Trophoblast cell (in vitro differentiated cells and primary cell): Measurements from ENCODE around the gene NFATC1.

Experiments used
- DNase-seq, 2 donors: peaks; one replicate each; pipeline ENCODE4 v3.0.0-alpha.2; 2016
- H2AFZ ChIP-seq: 2 replicates; pipeline ENCODE4 v1.6.1; 2013; ENCODE audit warnings: low read length, moderate library complexity, mild to moderate bottlenecking; ENCODE audit not compliant: insufficient read depth, poor library complexity
- H2AK5ac ChIP-seq: 2 replicates; pipeline ENCODE4 v1.6.1; 2013; ENCODE audit warnings: mild to moderate bottlenecking, low read length
- H2BK120ac ChIP-seq: 2 replicates; pipeline ENCODE4 v1.6.1; 2013; ENCODE audit warnings: low read length, mild to moderate bottlenecking, moderate library complexity; ENCODE audit not compliant: insufficient read depth, poor library complexity
- H2BK12ac ChIP-seq: 2 replicates; pipeline ENCODE4 v1.6.1; 2013; ENCODE audit warnings: mild to moderate bottlenecking, low read length, moderate library complexity
- H2BK5ac ChIP-seq: 2 replicates; pipeline ENCODE4 v1.6.1; 2013; ENCODE audit warnings: low read length, low read depth, moderate library complexity, mild to moderate bottlenecking; ENCODE audit not compliant: poor library complexity
- H3K14ac ChIP-seq: 2 replicates; pipeline ENCODE4 v1.6.1; 2013; ENCODE audit warnings: mild to moderate bottlenecking, low read length
- H3K18ac ChIP-seq: 2 replicates; pipeline ENCODE4 v1.6.1; 2013; ENCODE audit warnings: mild to moderate bottlenecking, low read length
- H3K23ac ChIP-seq: 2 replicates; pipeline ENCODE4 v1.6.1; 2013; ENCODE audit warnings: low read length
- H3K27ac ChIP-seq: 2 replicates; pipeline ENCODE4 v1.5.1; 2013; ENCODE audit warnings: low read depth, mild to moderate bottlenecking, inconsistent platforms, low read length, moderate library complexity
- H3K27me3 ChIP-seq: 2 replicates; pipeline ENCODE4 v1.6.1; 2013; ENCODE audit warnings: inconsistent platforms, mild to moderate bottlenecking, low read length, moderate library complexity; ENCODE audit not compliant: insufficient read depth
- H3K36me3 ChIP-seq, 2 experiments: 1 replicate in 1 of 2; 2 replicates in 1 of 2; pipeline ENCODE4 v1.6.1; 2013; ENCODE audit warnings: low read length in 2 of 2, mild to moderate bottlenecking in 2 of 2, moderate library complexity in 1 of 2; ENCODE audit not compliant: insufficient read depth in 2 of 2, control insufficient read depth in 1 of 2
- H3K4ac ChIP-seq: 2 replicates; pipeline ENCODE4 v1.6.1; 2013; ENCODE audit warnings: low read depth, mild to moderate bottlenecking, low read length, moderate library complexity
- H3K4me1 ChIP-seq, 2 experiments: 1 replicate in 1 of 2; 2 replicates in 1 of 2; pipeline ENCODE4 v1.6.1; 2013; ENCODE audit warnings: low read length in 2 of 2, mild to moderate bottlenecking in 2 of 2, moderate library complexity in 1 of 2; ENCODE audit not compliant: insufficient read depth in 2 of 2, control insufficient read depth in 1 of 2
- H3K4me2 ChIP-seq: 2 replicates; pipeline ENCODE4 v1.6.1; 2013; ENCODE audit warnings: inconsistent platforms, mild to moderate bottlenecking, low read length, moderate library complexity
- H3K4me3 ChIP-seq: 2 replicates; pipeline ENCODE4 v1.5.1; 2013; ENCODE audit warnings: mild to moderate bottlenecking, low read depth, low read length, inconsistent platforms
- H3K79me1 ChIP-seq: one replicate; pipeline ENCODE4 v1.6.1; 2013; ENCODE audit warnings: low read length
- H3K79me2 ChIP-seq: 2 replicates; pipeline ENCODE4 v1.6.1; 2013; ENCODE audit warnings: low read length, mild to moderate bottlenecking; ENCODE audit not compliant: control insufficient read depth, insufficient read depth, poor library complexity
- H3K9ac ChIP-seq: 2 replicates; pipeline ENCODE4 v1.6.1; 2013; ENCODE audit warnings: mild to moderate bottlenecking, low read length
- H3K9me3 ChIP-seq: 2 replicates; pipeline ENCODE4 v1.6.1; 2013; ENCODE audit warnings: low read depth, mild to moderate bottlenecking, control low read depth, inconsistent platforms, low read length; ENCODE audit not compliant: insufficient read depth
- H4K12ac ChIP-seq: 2 replicates; pipeline ENCODE4 v1.6.1; 2013; ENCODE audit warnings: low read depth, mild to moderate bottlenecking, low read length, moderate library complexity
- H4K8ac ChIP-seq: 2 replicates; pipeline ENCODE4 v1.6.1; 2013; ENCODE audit warnings: low read depth, mild to moderate bottlenecking, low read length, moderate library complexity
- H4K91ac ChIP-seq: one replicate; pipeline ENCODE4 v1.6.1; 2013; ENCODE audit warnings: low read depth, mild to moderate bottlenecking, low read length, moderate library complexity
- WGBS: extraction: QIAGEN DNeasy Blood & Tissue Kit; methylation state at CpG from one replicate; pipeline ENCODE4 v1.1.7; 2013; ENCODE audit warnings: missing lambda C conversion rate; ENCODE audit not compliant: insufficient read length, insufficient coverage; ENCODE audit errors: extremely low coverage; 5-methylcytosine and 5-hydroxymethylcytosine counted together

The NFATC1 gene

GRCh38 chr18:79552140-79552631, 156.5 kb downstream of the NFATC1 start:
- Histone ChIP-seq H3K9ac (no peak overlapping the region), H3K79me2 (no peaks in the 10 kb centered on the region), H4K91ac (no peak overlapping the region), H3K4me1 (peaks cover 3% of the 10 kb centered on the region in 2 experiments), H3K27ac (no peak overlapping the region), H4K8ac (no peak overlapping the region), H3K9me3 (peaks cover 32% of the 10 kb centered on the region), H4K12ac (no peak overlapping the region), H2AFZ (no peak overlapping the region), H3K36me3 (no peaks in the 10 kb centered on the region), H3K4me3 (no peak overlapping the region), H2BK12ac (no peak overlapping the region), H2BK120ac (no peak overlapping the region), H3K27me3 (no peaks in the 10 kb centered on the region), H3K4ac (no peak overlapping the region), H2BK5ac (no peak overlapping the region), H3K23ac (no peak overlapping the region), H3K4me2 (no peak overlapping the region), H2AK5ac (no peak overlapping the region), H3K14ac (no peak overlapping the region), H3K18ac (no peak overlapping the region), H3K79me1 (no peaks in the 10 kb centered on the region)
- DNase-seq, result no peak
- no CpG with 5 or more reads among the region's 20 CpGs for WGBS

GRCh38 chr18:79552696-79553095, 157.0 kb downstream of the NFATC1 start:
- no peaks in the 10 kb centered on the region for H3K27me3 ChIP-seq

GRCh38 chr18:79553154-79553553, 157.4 kb downstream of the NFATC1 start:
- H2BK12ac ChIP-seq, result no peak overlapping the region
- peaks cover 3% of the 10 kb centered on the region in 2 experiments for H3K4me1 ChIP-seq
- no peak overlapping the region for H3K23ac ChIP-seq
- no peak overlapping the region for H3K4me3 ChIP-seq
- H3K14ac ChIP-seq, result no peak overlapping the region
- H3K9ac ChIP-seq, result no peak overlapping the region
- no peak overlapping the region for H3K27ac ChIP-seq
- H3K79me2 ChIP-seq, result no peaks in the 10 kb centered on the region
- H3K79me1 ChIP-seq, result no peaks in the 10 kb centered on the region
- no peaks in the 10 kb centered on the region for H3K27me3 ChIP-seq
- no CpG with 5 or more reads among the region's 24 CpGs for WGBS
- H4K8ac ChIP-seq, result no peak overlapping the region
- H3K18ac ChIP-seq, result no peak overlapping the region
- no peak overlapping the region for H4K12ac ChIP-seq
- H2AFZ ChIP-seq, result no peak overlapping the region
- no peak for DNase-seq
- H3K36me3 ChIP-seq, result no peaks in the 10 kb centered on the region
- H3K4ac ChIP-seq, result no peak overlapping the region
- no peak overlapping the region for H2BK120ac ChIP-seq
- H4K91ac ChIP-seq, result no peak overlapping the region
- peaks cover 26% of the 10 kb centered on the region for H3K9me3 ChIP-seq
- H3K4me2 ChIP-seq, result no peak overlapping the region
- no peak overlapping the region for H2AK5ac ChIP-seq
- no peak overlapping the region for H2BK5ac ChIP-seq

More at GRCh38 chr18:79552696-79553095, 157.0 kb downstream of the NFATC1 start:
- no CpG with 5 or more reads among the region's 25 CpGs for WGBS
- Histone ChIP-seq H3K9ac (no peak overlapping the region), H3K79me2 (no peaks in the 10 kb centered on the region), H4K12ac (no peak overlapping the region), H4K91ac (no peak overlapping the region), H2BK120ac (no peak overlapping the region), H2AFZ (no peak overlapping the region), H2BK12ac (no peak overlapping the region), H3K18ac (no peak overlapping the region), H3K9me3 (peaks cover 30% of the 10 kb centered on the region), H2AK5ac (no peak overlapping the region), H3K4me2 (no peak overlapping the region), H3K36me3 (no peaks in the 10 kb centered on the region), H2BK5ac (no peak overlapping the region), H3K27ac (no peak overlapping the region), H4K8ac (no peak overlapping the region), H3K4me3 (no peak overlapping the region), H3K23ac (no peak overlapping the region), H3K4me1 (peaks cover 3% of the 10 kb centered on the region in 2 experiments), H3K79me1 (no peaks in the 10 kb centered on the region), H3K4ac (no peak overlapping the region), H3K14ac (no peak overlapping the region)
- no peak for DNase-seq

GRCh38 chr18:79553696-79554095, 158.0 kb downstream of the NFATC1 start:
- Histone ChIP-seq H3K36me3 (no peaks in the 10 kb centered on the region), H3K4ac (no peak overlapping the region), H3K9ac (no peak overlapping the region), H3K27me3 (no peaks in the 10 kb centered on the region), H2BK5ac (no peak overlapping the region), H3K4me1 (peaks cover 3% of the 10 kb centered on the region in 2 experiments), H3K4me2 (no peak overlapping the region), H3K4me3 (no peak overlapping the region), H4K8ac (no peak overlapping the region), H3K18ac (no peak overlapping the region), H3K14ac (no peak overlapping the region), H4K12ac (no peak overlapping the region), H2AK5ac (no peak overlapping the region), H3K79me2 (no peaks in the 10 kb centered on the region), H2AFZ (no peak overlapping the region), H3K79me1 (no peaks in the 10 kb centered on the region), H3K23ac (no peak overlapping the region), H2BK120ac (no peak overlapping the region), H2BK12ac (no peak overlapping the region), H4K91ac (no peak overlapping the region), H3K9me3 (peaks cover 23% of the 10 kb centered on the region), H3K27ac (no peak overlapping the region)
- WGBS, result no CpG with 5 or more reads among the region's 25 CpGs
- no peak for DNase-seq
